NCI-H187 treated with DMSO at 0.1 percent for 48 hours (cell line): ENCODE data around the gene FNDC11.
"Not testable (repeated sequence)": the region's sequence is repeated elsewhere in the genome, so short reads cannot be mapped to it uniquely, and the experiment has no call there.

Experiments
- DNase-seq: peaks from one replicate; lab custom pipeline; 2025; lab: John Stamatoyannopoulos, UW

FNDC11 gene, protein sequence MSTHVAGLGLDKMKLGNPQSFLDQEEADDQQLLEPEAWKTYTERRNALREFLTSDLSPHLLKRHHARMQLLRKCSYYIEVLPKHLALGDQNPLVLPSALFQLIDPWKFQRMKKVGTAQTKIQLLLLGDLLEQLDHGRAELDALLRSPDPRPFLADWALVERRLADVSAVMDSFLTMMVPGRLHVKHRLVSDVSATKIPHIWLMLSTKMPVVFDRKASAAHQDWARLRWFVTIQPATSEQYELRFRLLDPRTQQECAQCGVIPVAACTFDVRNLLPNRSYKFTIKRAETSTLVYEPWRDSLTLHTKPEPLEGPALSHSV

GRCh38 chr20:63553933-63554290 lies at the start of gene FNDC11:
FNDC11 (plus strand) TSS chr20:63554159; CDS start chr20:63555664, 1,505 bp downstream.
- DNase-seq: no peak

- no peak for DNase-seq
Observed at GRCh38 chr20:63504642-63505041, 49.3 kb upstream of the FNDC11 start.

DNA sequence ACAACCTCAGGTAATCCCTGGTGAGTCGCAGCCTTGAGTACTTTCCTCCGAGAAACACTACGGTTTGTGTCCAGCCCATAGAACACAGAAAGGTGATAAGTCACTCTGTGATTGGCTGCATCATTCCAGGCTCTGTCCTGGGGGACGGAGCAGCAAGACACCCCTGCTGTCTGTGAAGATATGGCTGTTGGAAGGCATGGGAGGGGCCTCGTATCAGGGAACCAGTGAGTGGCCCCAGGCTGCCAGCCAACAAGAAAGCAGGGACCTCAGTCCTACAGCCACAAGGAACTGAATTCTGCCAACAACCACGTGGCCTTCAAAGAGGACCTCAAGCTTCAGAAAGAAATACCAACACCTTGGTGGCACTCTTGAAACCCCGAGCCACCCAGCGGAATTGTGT lies 48.7 kb upstream of the FNDC11 start:
- no peak for DNase-seq

GRCh38 chr20:63505723-63506122 lies 48.2 kb upstream of the FNDC11 start:
- no peak for DNase-seq

- DNase-seq: no peak
Observed at GRCh38 chr20:63507083-63507743, 46.7 kb upstream of the FNDC11 start.

DNA sequence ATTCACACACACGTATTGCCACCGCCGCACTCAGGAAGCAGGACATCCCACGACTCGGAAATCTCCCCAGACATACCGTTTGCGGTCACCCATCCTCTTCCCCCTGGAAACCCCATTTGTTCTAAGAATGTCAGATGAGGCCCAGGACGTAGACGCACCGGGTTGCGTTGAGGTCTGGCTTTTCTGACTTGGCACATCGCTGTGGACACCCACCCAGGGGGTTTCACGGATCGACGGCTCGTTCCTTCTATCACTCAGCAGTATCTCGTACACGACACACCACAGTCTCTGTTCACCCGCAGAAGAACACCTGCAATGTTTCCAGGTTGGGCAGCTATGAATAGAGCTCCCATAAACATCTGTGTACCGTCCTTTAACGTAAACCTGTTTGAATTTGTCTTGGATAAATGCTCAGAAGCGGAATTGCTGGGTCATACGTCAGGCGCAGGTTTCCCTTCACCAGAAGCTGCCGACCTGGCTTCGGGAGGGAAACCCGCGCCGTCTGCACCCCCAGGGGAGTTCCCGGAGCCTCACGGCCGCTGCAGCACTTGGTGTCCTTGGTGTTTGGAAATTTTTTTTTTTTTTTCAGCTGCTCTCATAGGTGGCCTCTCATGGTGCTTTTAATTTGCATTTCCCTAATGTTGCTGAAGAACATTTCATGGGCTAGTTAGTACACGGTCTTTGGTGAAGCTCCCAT lies 45.7 kb upstream of the FNDC11 start:
- DNase-seq: no peak

GRCh38 chr20:63509088-63509564 lies 44.8 kb upstream of the FNDC11 start:
- no peak for DNase-seq

GRCh38 chr20:63513207-63513606 lies 40.8 kb upstream of the FNDC11 start:
- no peak for DNase-seq

DNA sequence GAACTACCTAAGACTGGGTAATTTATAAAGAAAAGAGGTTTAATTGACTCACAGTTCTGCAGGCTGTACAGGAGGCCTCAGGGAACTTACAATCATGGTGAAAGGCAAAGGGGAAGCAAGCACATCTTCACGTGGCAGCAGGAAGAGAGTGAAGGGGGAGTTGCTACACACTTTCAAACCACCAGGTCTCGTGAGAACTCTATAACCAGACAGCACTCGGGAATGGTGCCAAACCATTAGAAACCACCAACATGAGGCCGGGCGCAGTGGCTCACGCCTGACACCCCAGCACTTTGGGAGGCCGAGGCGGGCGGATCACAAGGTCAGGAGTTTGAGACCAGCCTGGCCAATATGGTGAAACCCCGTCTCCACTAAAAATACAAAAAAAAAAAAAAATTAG lies 39.4 kb upstream of the FNDC11 start:
- not testable (repeated sequence) for DNase-seq

DNA sequence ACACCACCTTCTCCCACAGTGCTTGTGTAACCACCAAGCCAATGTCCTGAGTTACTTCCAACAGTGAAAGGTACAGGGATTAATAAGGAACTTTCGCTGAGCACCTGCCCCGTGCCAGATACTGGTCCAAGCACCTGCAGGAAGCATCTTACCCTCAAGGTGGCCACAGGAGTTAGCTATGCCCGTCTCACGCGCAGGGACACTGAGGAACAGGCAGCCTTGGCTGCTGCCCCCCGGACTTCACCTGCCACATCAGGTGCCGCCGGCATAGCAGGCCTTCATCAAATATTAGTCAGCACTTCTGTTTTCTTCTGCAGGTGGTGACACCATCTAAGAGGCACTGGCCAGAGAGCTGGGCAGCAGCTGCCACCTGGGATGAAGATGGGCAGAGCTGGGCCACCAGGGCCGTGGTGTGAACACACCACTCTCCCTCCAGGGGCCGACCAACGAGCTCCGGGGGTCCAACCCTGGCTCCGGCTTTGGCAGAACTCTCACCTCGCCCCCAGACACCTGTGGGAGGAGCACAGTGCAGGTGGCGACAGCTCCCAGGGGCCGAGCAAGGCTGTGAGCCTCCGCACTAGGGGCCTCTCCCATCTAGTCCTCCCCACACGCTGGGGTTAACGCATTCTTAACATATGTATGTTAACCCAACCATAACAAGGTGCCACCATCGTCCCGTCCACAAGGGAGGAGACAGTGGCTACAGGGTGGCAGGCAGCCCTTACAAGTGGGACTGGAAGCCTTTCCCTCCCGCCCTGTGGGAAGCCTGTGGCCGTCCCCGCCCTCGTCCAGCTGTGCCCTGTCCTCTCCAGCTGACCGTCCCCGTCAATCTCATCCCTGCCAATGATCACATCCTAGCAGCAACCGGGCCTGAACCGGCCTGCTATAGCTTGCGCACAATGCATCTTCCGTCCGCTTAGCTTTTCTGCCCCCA lies 36.3 kb upstream of the FNDC11 start:
- DNase-seq: no peak

DNA sequence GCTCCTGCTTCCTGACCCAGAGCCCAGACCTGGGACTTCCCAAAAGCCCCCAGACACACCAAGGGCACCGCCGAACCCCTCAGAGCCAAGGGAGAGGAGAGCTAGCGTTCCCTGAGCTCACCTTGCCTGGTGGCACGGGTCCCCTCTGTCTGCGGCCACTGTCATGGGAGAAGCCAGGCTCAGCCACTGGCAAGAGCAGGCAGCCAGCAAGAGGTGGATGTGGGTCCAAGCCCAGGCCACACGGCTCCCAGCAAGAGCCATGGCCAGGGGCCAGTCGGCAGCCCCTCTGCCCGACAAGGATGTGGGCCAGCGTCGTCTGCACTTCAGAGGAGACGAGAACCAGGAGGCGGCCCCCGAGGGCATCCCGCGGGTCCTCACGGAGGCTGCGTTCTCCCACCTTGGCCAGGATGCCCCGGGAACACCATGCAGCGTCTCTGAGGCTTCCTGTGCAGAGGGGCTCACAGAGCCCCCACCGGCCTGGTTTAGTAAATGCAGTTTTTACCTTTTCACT lies 35.6 kb upstream of the FNDC11 start:
- DNase-seq: no peak

DNA sequence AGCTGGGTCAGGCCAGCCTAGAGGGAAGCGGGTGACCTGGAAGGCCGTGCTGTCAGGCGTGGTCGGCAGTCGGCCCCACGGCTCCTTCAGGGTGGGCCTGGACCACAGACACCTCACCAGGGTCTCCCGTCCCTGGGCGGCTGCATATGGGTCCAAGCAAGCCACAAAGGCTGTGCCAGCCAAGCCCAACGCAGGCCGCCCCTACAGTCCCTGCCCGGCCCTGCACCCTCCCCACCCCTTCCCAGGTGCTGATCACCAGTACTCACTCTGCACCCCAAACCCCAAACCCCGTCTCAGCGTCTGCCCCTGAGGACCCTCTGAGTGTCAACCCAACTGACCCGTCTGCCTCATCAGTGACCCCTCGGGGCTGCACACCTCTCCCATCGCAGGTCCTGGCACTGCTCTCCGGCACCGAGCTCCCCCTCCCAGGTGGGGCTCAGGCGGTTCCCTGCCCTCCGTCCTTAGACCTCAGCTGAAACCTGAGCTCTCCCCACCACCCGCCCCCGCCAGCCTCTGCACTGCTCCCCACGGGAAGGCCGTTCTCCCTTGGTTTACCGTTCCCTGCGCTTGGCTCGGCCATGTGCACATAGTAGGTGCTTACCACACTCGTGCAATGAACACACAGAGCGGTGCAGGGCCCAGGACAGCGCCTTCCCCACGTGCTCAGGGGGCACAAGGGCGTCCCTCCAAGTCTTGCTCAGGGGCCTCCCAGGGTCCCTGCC lies 34.9 kb upstream of the FNDC11 start:
- DNase-seq: no peak

DNA sequence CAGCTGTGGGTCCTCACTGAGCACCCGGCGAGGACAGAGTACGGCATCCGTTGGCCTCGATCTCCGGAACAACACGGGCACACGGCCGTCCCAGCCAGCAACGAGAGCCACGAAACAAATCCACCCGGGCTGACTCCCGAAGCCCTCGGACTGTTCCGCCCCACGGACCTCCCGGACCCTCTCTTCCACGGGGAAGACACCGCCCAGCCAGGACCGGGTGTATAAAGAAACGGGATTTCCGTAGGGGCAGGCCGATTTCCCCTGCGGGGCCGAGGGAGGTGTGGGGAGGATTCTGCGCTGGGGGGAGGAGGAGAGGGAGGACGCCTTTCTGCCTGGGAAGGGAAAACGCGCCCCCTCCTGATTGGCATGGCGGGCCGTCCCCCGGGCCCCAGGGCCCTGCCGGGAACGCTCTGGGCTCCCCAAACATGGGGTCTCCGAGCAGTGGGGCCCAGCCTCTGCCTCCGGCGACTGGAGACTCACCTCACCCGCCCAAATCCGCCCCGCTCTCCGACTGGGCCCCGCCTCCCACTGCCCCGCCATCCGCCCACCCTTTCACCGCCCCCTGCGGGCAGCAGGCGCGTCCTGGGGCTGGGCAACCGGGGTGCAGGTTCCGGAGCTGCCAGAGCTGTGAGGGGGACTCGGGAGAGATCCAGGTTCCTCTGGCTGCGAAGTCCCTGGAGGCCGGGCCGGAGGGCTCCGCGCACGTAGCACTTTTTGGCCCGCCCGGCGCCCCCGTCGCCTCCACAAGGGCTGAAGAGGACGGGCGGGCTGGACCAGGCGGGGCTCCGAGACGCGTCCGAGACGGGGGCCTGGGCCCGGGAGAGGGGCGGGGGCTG lies 34.1 kb upstream of the FNDC11 start:
- DNase-seq: no peak

GRCh38 chr20:63520504-63520933 lies 33.4 kb upstream of the FNDC11 start, which contains the start of gene PPDPF:
PPDPF (plus strand) TSS chr20:63520765; CDS start chr20:63521309, 544 bp downstream.
- no peak for DNase-seq

DNA sequence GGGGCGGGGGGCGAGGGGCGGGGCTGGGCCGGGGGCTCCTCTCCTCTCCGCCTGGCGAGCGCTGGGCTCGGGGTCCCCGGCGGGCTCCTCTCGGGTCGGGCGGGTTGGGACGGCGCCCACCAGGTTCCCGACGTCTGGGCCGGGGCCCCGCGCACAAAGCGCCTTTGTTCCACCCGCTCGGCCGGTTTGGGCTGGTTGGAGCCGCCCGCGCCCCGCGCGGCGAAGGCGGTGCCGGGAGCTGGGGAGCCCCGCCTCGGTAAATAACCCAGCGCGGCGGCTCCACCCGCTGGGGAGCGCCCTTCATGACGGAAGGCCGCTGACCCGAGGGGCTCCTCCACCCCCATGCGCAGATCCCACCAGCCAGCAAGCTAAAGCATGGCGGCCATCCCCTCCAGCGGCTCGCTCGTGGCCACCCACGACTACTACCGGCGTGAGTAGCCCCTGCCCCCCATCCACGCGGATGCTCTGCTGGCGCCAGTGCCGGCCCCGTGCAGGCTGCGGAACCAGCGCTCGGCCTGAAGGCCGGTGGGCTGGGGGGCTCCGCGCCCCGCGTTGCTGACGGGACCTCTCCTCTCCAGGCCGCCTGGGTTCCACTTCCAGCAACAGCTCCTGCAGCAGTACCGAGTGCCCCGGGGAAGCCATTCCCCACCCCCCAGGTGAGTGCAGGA lies 32.9 kb upstream of the FNDC11 start:
- DNase-seq: no peak

GRCh38 chr20:63521602-63522001 lies 32.4 kb upstream of the FNDC11 start:
- no peak for DNase-seq

GRCh38 chr20:63522091-63522868 lies 31.7 kb upstream of the FNDC11 start:
- no peak for DNase-seq

- no peak for DNase-seq
Observed at GRCh38 chr20:63522981-63523611, 30.9 kb upstream of the FNDC11 start.
